ENCODE results near the gene ARHGEF19. TPM values are rescaled to one million over a fixed set of nuclear protein-coding genes. Genes with fewer than 3 reads are reported as not detected.
"Not testable (repeated sequence)": the region's sequence is repeated elsewhere in the genome, so short reads cannot be mapped to it uniquely, and the experiment has no call there.

Gene ARHGEF19
- polyA plus RNA-seq (2012; ENCODE audit: insufficient read depth, insufficient read length) = 20.7 TPM

- no peak for DNase-seq (ENCODE audit: low read depth, low spot score)
- no peak within 1 kb of the TSS for H3K4me3 ChIP-seq (ENCODE audit: low read length)
These were observed at the start of gene ARHGEF19 for GRCh38 chr1:16212251-16212961. TSS of gene ARHGEF19 (minus strand) at chr1:16212652. CDS start at chr1:16209054, 3,598 bp downstream.

GRCh38 chr1:16262067-16262466, 49.6 kb upstream of the ARHGEF19 start:
- DNase-seq (ENCODE audit: low read depth, low spot score) = no peak
- H3K4me3 ChIP-seq (ENCODE audit: low read length) = no peak overlapping the region

GRCh38 chr1:16260814-16261213, 48.4 kb upstream of the ARHGEF19 start:
- no peak overlapping the region for H3K4me3 ChIP-seq (ENCODE audit: low read length)
- DNase-seq (ENCODE audit: low read depth, low spot score) = no peak

GRCh38 chr1:16258591-16259135, 46.2 kb upstream of the ARHGEF19 start:
- H3K4me3 ChIP-seq (ENCODE audit: low read length) = no peak overlapping the region
- DNase-seq (ENCODE audit: low read depth, low spot score) = no peak

GRCh38 chr1:16257968-16258367, 45.5 kb upstream of the ARHGEF19 start:
- no peak for DNase-seq (ENCODE audit: low read depth, low spot score)
- H3K4me3 ChIP-seq (ENCODE audit: low read length) = no peak overlapping the region

- H3K4me3 ChIP-seq (ENCODE audit: low read length); DNase-seq (ENCODE audit: low read depth, low spot score): not testable (repeated sequence)
These were observed 45.1 kb upstream of the ARHGEF19 start for GRCh38 chr1:16257556-16257955.

GRCh38 chr1:16256478-16256877, 44.0 kb upstream of the ARHGEF19 start:
- H3K4me3 ChIP-seq (ENCODE audit: low read length) = no peak overlapping the region
- DNase-seq (ENCODE audit: low read depth, low spot score) = no peak

GRCh38 chr1:16254263-16254928, 41.9 kb upstream of the ARHGEF19 start:
- DNase-seq (ENCODE audit: low read depth, low spot score) = no peak

GRCh38 chr1:16253332-16253922, 41.0 kb upstream of the ARHGEF19 start:
- no peak for DNase-seq (ENCODE audit: low read depth, low spot score)
- H3K4me3 ChIP-seq (ENCODE audit: low read length) = no peak overlapping the region

More at GRCh38 chr1:16254263-16254928, 41.9 kb upstream of the ARHGEF19 start:
- H3K4me3 ChIP-seq (ENCODE audit: low read length) = no peak overlapping the region

- no peak overlapping the region for H3K4me3 ChIP-seq (ENCODE audit: low read length)
- no peak for DNase-seq (ENCODE audit: low read depth, low spot score)
These were observed 40.5 kb upstream of the ARHGEF19 start for GRCh38 chr1:16252912-16253311.

- no peak for DNase-seq (ENCODE audit: low read depth, low spot score)
- no peak overlapping the region for H3K4me3 ChIP-seq (ENCODE audit: low read length)
These were observed 38.9 kb upstream of the ARHGEF19 start for GRCh38 chr1:16251381-16251780.

- DNase-seq (ENCODE audit: low read depth, low spot score) = no peak
These were observed 38.2 kb upstream of the ARHGEF19 start for GRCh38 chr1:16250524-16251251.

GRCh38 chr1:16249596-16250241, 37.3 kb upstream of the ARHGEF19 start:
- peak; percentile 54 for DNase-seq (ENCODE audit: low read depth, low spot score)

More at GRCh38 chr1:16250524-16251251, 38.2 kb upstream of the ARHGEF19 start:
- H3K4me3 ChIP-seq (ENCODE audit: low read length) = no peak overlapping the region

GRCh38 chr1:16248603-16249516, 36.4 kb upstream of the ARHGEF19 start:
- H3K4me3 ChIP-seq (ENCODE audit: low read length) = no peak overlapping the region
- DNase-seq (ENCODE audit: low read depth, low spot score) = peak; percentile 93

More at GRCh38 chr1:16249596-16250241, 37.3 kb upstream of the ARHGEF19 start:
- H3K4me3 ChIP-seq (ENCODE audit: low read length) = no peak overlapping the region

GRCh38 chr1:16248007-16248436, 35.6 kb upstream of the ARHGEF19 start:
- no peak for DNase-seq (ENCODE audit: low read depth, low spot score)
- no peak overlapping the region for H3K4me3 ChIP-seq (ENCODE audit: low read length)

- no peak for DNase-seq (ENCODE audit: low read depth, low spot score)
- H3K4me3 ChIP-seq (ENCODE audit: low read length) = no peak overlapping the region
These were observed 35.0 kb upstream of the ARHGEF19 start for GRCh38 chr1:16247441-16247840.

- DNase-seq (ENCODE audit: low read depth, low spot score) = no peak
- no peak overlapping the region for H3K4me3 ChIP-seq (ENCODE audit: low read length)
These were observed 34.5 kb upstream of the ARHGEF19 start for GRCh38 chr1:16246961-16247360.

- not testable (repeated sequence) for H3K4me3 ChIP-seq (ENCODE audit: low read length); DNase-seq (ENCODE audit: low read depth, low spot score)
These were observed 33.8 kb upstream of the ARHGEF19 start for GRCh38 chr1:16246239-16246638.
